SK-N-SH (cell line): Measurements from ENCODE around the gene ANO2.

Experiments used
- CHD2 ChIP-seq: fragments of 150-350 bp; IDR thresholded peaks from 2 replicates; pipeline ENCODE4 v1.6.1; 2018; ENCODE audit warnings: low read length; ENCODE audit not compliant: partially characterized antibody
- CTCF ChIP-seq: fragments of 200-600 bp; sonication (generic); IDR thresholded peaks from 2 replicates; pipeline ENCODE4 v1.6.1; 2017; ENCODE audit warnings: antibody characterized with exemption, mild to moderate bottlenecking, moderate library complexity
- EP300 ChIP-seq, 2 experiments: IDR thresholded peaks; 2 replicates each; pipeline versions ENCODE4 v1.4.0 to v1.6.1; 2012; ENCODE audit warnings: borderline replicate concordance in 1 of 2, low read depth in 1 of 2, low read length in 1 of 2
- SIN3A ChIP-seq: IDR thresholded peaks from 2 replicates; pipeline ENCODE4 v1.6.1; 2012; ENCODE audit warnings: low read depth, mild to moderate bottlenecking, low read length, moderate library complexity, borderline replicate concordance
- USF1 ChIP-seq: IDR thresholded peaks from 2 replicates; pipeline ENCODE4 v1.4.0; 2012; ENCODE audit warnings: low read depth, borderline replicate concordance

DNA sequence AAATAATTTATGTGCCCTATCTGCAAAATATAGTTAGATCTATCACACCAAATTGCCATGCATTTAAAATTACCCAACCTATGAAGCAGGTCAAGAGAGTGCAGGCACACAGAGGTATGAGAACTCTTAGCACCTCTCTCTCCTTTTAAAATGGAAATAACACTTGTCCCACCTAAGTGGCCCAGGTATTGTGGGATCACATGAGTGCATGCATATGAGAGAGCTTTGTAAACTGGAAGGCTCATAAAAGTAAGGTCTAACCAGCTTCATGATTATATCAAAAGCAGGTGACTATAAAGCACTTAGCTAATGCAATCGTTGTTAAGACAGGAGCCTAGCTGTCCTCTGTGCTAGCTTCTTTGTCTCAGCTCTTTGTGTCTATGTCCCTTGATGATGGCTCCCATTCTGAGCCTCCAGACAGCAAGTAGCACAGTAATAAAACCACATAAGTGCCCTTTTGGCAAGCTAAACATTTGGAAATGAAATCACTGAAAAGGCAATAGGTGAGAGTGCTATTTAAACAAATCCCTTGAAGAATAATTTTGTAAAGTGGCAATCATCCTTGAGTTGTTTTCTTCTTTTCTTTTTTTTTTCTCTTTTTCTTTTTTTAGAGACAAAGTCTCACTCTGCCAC lies 294.1 kb downstream of the ANO2 start:
- no peak for TF ChIP-seq USF1
- no peak for TF ChIP-seq EP300 (IDR thresholded peaks at IDR 0.05; ENCODE audit: borderline replicate concordance in 1 of 2, low read depth in 1 of 2, low read length in 1 of 2)
- TF ChIP-seq SIN3A = no peak
- TF ChIP-seq CHD2 = no peak
- no peak for TF ChIP-seq CTCF
